Panc1 (cell line): ENCODE results near the gene CADPS2. TPM values are rescaled to one million over a fixed set of nuclear protein-coding genes. Genes with fewer than 3 reads are reported as not detected.

ENCODE experiments used
- ATAC-seq: fragments of 200-7000 bp; cut with Tn5 transposase; 2 replicates; pipeline ENCODE4 v1.9.1; 2020; ENCODE audit warnings: mild to moderate bottlenecking, moderate library complexity
- BruUV-seq: library from RNA; stranded (reverse); fragments of 400-500 nt; replicated peaks from 2 replicates; lab custom pipeline; 2021; lab: Mats Ljungman, UMichigan
- CTCF ChIA-PET: fragments of 300-600 bp; sonication (Branson Sonifier 250); formaldehyde crosslinking; loops from one replicate; lab custom pipeline; 2022; ENCODE audit warnings: antibody characterized with exemption; lab: Charles Lee
- POLR2A ChIA-PET: fragments of 300-600 bp; sonication (Branson Sonifier 250); formaldehyde crosslinking; loops from one replicate; lab custom pipeline; 2022; ENCODE audit warnings: antibody characterized with exemption; lab: Charles Lee
- DNase-seq: peaks from one replicate; pipeline ENCODE4 v3.0.0-alpha.2; 2010; ENCODE audit warnings: low read depth, low spot score
- H3K27ac ChIP-seq: 2 replicates; pipeline ENCODE4 v1.5.1; 2011; ENCODE audit warnings: mild to moderate bottlenecking, low read length, inconsistent platforms
- H3K27me3 ChIP-seq: fragments of 200-500 bp; sonication (Bioruptor generic); 2 replicates; pipeline ENCODE4 v1.6.0; 2014; ENCODE audit warnings: low read length, inconsistent platforms; ENCODE audit not compliant: control insufficient read depth, insufficient read depth
- H3K36me3 ChIP-seq: fragments of 200-500 bp; sonication (Bioruptor generic); 2 replicates; pipeline ENCODE4 v1.5.1; 2014; ENCODE audit warnings: inconsistent platforms, mild to moderate bottlenecking, low read length, moderate library complexity; ENCODE audit not compliant: control insufficient read depth, insufficient read depth
- H3K4me1 ChIP-seq: 2 replicates; pipeline ENCODE4 v1.5.1; 2011; ENCODE audit warnings: inconsistent platforms, mild to moderate bottlenecking, low read length, moderate library complexity; ENCODE audit not compliant: control insufficient read depth, insufficient read depth
- H3K4me3 ChIP-seq, 2 experiments: 2 replicates each; pipeline ENCODE4 v1.5.1; 2011 to 2012; ENCODE audit warnings: low read depth in 2 of 2, low read length in 2 of 2, mild to moderate bottlenecking in 2 of 2, inconsistent platforms in 1 of 2, moderate library complexity in 1 of 2
- H3K9me3 ChIP-seq: fragments of 200-500 bp; sonication (Bioruptor generic); 2 replicates; pipeline ENCODE4 v1.5.1; 2014; ENCODE audit warnings: low read depth, mild to moderate bottlenecking, inconsistent platforms, low read length, moderate library complexity; ENCODE audit not compliant: control insufficient read depth, insufficient read depth
- POLR2AphosphoS5 ChIP-seq: IDR thresholded peaks from 2 replicates; pipeline ENCODE4 v1.6.1; 2012; ENCODE audit warnings: mild to moderate bottlenecking, low read depth, low read length, moderate library complexity
- REST ChIP-seq, 2 experiments: IDR thresholded peaks; 2 replicates each; pipeline ENCODE4 v1.6.1; 2011 to 2012; ENCODE audit warnings: low read depth in 2 of 2, control low read depth in 1 of 2, low read length in 1 of 2, mild to moderate bottlenecking in 1 of 2, moderate library complexity in 1 of 2; ENCODE audit not compliant: insufficient read depth in 1 of 2
- SIN3A ChIP-seq: IDR thresholded peaks from 2 replicates; pipeline ENCODE4 v1.6.1; 2012; ENCODE audit warnings: low read depth, mild to moderate bottlenecking, low read length, moderate library complexity, borderline replicate concordance; ENCODE audit not compliant: insufficient read depth
- TCF7L2 ChIP-seq: IDR thresholded peaks from 2 replicates; pipeline ENCODE4 v1.6.1; 2011; ENCODE audit warnings: mild to moderate bottlenecking, low read depth, low read length, inconsistent platforms
- in situ Hi-C: cut with HindIII; loops from 2 replicates; pipeline ENCODE4 v1.10.0; 2016; ENCODE audit warnings: low sequenced_read_pairs, low pct_unique_long_range_greater_than_20kb
- intact Hi-C: fragments of 100-400 bp; cut with micrococcal nuclease; formaldehyde crosslinking; loops from one replicate; pipeline ENCODE4 v1.10.0; 2022; ENCODE audit not compliant: unreplicated experiment
- total RNA-seq: library from RNA; stranded (reverse); gene quantifications from one replicate; pipeline ENCODE4 v1.2.1, GENCODE V29; 2021; ENCODE audit not compliant: unreplicated experiment
- TF ChIP-seq, protein P1 (sequence below): fragments of 450-650 bp; IDR thresholded peaks from 2 replicates; pipeline ENCODE4 v1.5.1; 2017; ENCODE audit warnings: mild to moderate bottlenecking

The CADPS2 gene
- total RNA-seq, 1 experiment from 2014 or later, result 1.6 TPM

DNA sequence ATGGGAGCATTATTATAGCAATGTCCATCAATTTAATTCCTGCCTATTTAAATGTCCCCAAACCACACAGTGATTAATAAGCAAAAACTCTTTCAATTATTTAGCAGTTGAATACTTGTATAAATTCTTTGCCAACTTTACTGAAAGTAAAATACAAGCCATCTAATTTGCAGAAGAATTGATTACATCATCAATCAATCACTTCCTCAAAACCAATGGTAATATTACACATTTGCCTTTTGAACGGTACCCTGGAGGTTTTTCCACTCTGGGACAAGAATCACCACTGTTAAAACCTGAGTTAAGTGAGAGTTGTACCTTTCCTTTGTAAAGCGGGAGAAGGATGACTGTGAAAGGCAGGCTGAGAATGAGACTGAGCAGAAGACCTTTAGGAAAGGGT, 280.3 kb downstream of the CADPS2 start:
- ATAC-seq (no peak), DNase-seq (no peak)
- Histone ChIP-seq H3K27me3 (no peaks in the 10 kb centered on the region), H3K36me3 (no peaks in the 10 kb centered on the region), H3K4me3 (no peak overlapping the region), H3K9me3 (no peaks in the 10 kb centered on the region), H3K27ac (no peak overlapping the region), H3K4me1 (no peaks in the 10 kb centered on the region)
- intact Hi-C loops (no loop called here), in situ Hi-C loops (no loop called here)
- CTCF ChIA-PET, result no interaction called here
- POLR2A ChIA-PET, result no interaction called here
- BruUV-seq, result no TSS peak
- TF ChIP-seq SIN3A (no peak), TCF7L2 (no peak), REST (IDR thresholded peaks at IDR 0.05; ENCODE audit: insufficient read depth in 1 of 2, low read depth in 2 of 2, low read length in 1 of 2) (no peak), POLR2AphosphoS5 (no peak)
- TF ChIP-seq, protein P1, sequence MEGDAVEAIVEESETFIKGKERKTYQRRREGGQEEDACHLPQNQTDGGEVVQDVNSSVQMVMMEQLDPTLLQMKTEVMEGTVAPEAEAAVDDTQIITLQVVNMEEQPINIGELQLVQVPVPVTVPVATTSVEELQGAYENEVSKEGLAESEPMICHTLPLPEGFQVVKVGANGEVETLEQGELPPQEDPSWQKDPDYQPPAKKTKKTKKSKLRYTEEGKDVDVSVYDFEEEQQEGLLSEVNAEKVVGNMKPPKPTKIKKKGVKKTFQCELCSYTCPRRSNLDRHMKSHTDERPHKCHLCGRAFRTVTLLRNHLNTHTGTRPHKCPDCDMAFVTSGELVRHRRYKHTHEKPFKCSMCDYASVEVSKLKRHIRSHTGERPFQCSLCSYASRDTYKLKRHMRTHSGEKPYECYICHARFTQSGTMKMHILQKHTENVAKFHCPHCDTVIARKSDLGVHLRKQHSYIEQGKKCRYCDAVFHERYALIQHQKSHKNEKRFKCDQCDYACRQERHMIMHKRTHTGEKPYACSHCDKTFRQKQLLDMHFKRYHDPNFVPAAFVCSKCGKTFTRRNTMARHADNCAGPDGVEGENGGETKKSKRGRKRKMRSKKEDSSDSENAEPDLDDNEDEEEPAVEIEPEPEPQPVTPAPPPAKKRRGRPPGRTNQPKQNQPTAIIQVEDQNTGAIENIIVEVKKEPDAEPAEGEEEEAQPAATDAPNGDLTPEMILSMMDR, result no peak

- intact Hi-C loops, result no loop called here
- Histone ChIP-seq H3K27ac (no peak overlapping the region), H3K36me3 (no peaks in the 10 kb centered on the region), H3K4me3 (no peak overlapping the region), H3K27me3 (no peaks in the 10 kb centered on the region), H3K4me1 (no peaks in the 10 kb centered on the region), H3K9me3 (no peaks in the 10 kb centered on the region)
- CTCF ChIA-PET, result no interaction called here
- ATAC-seq, result no peak
- in situ Hi-C loops, result no loop called here
- POLR2A ChIA-PET, result no interaction called here
- TF ChIP-seq TCF7L2 (no peak), SIN3A (no peak), POLR2AphosphoS5 (no peak), REST (IDR thresholded peaks at IDR 0.05; ENCODE audit: insufficient read depth in 1 of 2, low read depth in 2 of 2, low read length in 1 of 2) (no peak)
- TF ChIP-seq, protein P1, result no peak
- no peak for DNase-seq
- no TSS peak for BruUV-seq
Measured at GRCh38 chr7:122604251-122604650, 282.0 kb downstream of the CADPS2 start.
